ENCODE measurements around the gene DUSP11. TPM values are rescaled to one million over a fixed set of nuclear protein-coding genes. Genes with fewer than 3 reads are reported as not detected.
"Not testable (repeated sequence)": the region's sequence is repeated elsewhere in the genome, so short reads cannot be mapped to it uniquely, and the experiment has no call there.

DUSP11 gene
- total RNA-seq, 1 donor from 2014 or later, result 30.5 TPM

DNA sequence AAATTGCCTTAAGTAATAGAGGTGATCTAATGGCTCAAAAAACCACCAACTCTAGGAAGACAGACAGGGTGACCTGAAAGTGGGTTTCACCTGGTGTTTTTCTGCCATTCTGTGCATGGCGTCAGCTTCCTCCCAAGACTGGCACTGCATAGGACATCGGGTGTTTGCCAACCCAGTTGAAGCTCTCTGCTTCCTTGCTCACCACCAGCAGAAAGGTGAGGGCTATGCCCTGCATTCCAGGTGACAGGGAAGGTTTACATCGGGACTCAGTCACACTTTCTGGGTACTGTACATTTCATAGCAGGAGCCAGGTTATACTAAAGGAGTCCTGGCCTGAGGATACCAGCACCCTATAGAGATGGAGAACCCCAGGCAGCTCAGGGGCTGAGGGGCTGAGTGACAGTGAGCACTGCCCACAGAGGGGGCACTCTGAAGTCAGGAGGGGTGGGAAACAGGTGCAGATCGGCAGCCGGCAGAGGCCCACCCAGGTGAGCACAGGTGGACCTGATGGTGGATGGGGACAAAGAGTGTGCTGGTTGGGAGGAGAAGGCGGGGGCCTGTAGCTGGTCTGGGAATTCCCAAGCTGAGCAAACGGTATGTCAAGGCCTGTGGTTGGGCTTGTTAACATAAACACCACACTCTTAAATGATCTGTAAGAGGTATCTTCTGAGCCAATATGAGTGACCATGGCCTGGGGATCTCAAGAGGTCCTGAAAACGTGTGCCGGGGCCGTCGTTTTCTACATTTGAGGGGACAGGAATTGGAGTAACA, 60.9 kb downstream of the DUSP11 start:
- ChIA-PET POLR2A (no interaction called here), CTCF (no interaction called here)
- H3K4me3 Mint-ChIP-seq, result no peak overlapping the region
- ATAC-seq (ENCODE audit: low read depth) (no peak), DNase-seq (no peak)
- H3K4me1 Mint-ChIP-seq, result no peaks in the 10 kb centered on the region
- peaks cover 12% of the 10 kb centered on the region for H3K27me3 Mint-ChIP-seq
- H3K36me3 Mint-ChIP-seq (ENCODE audit: low read depth), result no peaks in the 10 kb centered on the region
- H3K9me3 Mint-ChIP-seq, result peaks cover 3% of the 10 kb centered on the region
- H3K27ac Mint-ChIP-seq, result no peak overlapping the region
- TF ChIP-seq, protein P1, sequence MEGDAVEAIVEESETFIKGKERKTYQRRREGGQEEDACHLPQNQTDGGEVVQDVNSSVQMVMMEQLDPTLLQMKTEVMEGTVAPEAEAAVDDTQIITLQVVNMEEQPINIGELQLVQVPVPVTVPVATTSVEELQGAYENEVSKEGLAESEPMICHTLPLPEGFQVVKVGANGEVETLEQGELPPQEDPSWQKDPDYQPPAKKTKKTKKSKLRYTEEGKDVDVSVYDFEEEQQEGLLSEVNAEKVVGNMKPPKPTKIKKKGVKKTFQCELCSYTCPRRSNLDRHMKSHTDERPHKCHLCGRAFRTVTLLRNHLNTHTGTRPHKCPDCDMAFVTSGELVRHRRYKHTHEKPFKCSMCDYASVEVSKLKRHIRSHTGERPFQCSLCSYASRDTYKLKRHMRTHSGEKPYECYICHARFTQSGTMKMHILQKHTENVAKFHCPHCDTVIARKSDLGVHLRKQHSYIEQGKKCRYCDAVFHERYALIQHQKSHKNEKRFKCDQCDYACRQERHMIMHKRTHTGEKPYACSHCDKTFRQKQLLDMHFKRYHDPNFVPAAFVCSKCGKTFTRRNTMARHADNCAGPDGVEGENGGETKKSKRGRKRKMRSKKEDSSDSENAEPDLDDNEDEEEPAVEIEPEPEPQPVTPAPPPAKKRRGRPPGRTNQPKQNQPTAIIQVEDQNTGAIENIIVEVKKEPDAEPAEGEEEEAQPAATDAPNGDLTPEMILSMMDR (IDR thresholded peaks at IDR 0.05), result no peak
- intact Hi-C loops (cut with micrococcal nuclease), result no loop called here

DNA sequence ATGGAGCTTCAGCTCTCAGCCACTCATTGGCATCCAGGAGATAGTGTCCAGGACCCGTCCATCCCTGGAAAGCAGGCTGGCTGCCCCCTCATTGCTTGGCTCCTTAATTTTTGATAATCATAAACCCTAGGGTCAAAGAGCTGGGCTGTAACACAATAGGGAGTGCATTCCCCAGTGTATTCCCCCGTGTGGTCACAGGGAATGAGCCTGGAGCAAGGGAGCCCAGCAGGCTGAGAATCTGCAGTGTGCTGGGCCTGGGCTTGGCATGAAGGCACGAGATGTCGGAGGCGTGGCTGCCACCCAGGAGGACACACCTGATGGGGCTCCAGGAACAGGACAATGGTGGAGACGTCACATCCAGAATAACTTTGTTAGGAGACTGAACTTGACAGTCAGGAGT, 61.5 kb downstream of the DUSP11 start:
- H3K27me3 Mint-ChIP-seq, result peaks cover 17% of the 10 kb centered on the region
- no peaks in the 10 kb centered on the region for H3K4me1 Mint-ChIP-seq
- intact Hi-C loops (cut with micrococcal nuclease), result no loop called here
- peaks cover 4% of the 10 kb centered on the region for H3K36me3 Mint-ChIP-seq (ENCODE audit: low read depth)
- H3K4me3 Mint-ChIP-seq, result no peak overlapping the region
- ChIA-PET CTCF (no interaction called here), POLR2A (no interaction called here)
- ATAC-seq (ENCODE audit: low read depth) (no peak), DNase-seq (no peak)
- no peak overlapping the region for H3K27ac Mint-ChIP-seq
- H3K9me3 Mint-ChIP-seq, result peaks cover 8% of the 10 kb centered on the region
- TF ChIP-seq, protein P1 (IDR thresholded peaks at IDR 0.05), result no peak

GRCh38 chr2:73717695-73718094, 62.2 kb downstream of the DUSP11 start:
- H3K27ac Mint-ChIP-seq; CTCF ChIA-PET; DNase-seq; ATAC-seq (ENCODE audit: low read depth); H3K36me3 Mint-ChIP-seq (ENCODE audit: low read depth); H3K4me3 Mint-ChIP-seq; H3K9me3 Mint-ChIP-seq; H3K4me1 Mint-ChIP-seq; POLR2A ChIA-PET; intact Hi-C loops (cut with micrococcal nuclease): not testable (repeated sequence)
- H3K27me3 Mint-ChIP-seq, result peaks cover 17% of the 10 kb centered on the region

- H3K36me3 Mint-ChIP-seq (ENCODE audit: low read depth), result peaks cover 4% of the 10 kb centered on the region
- TF ChIP-seq, protein P1 (IDR thresholded peaks at IDR 0.05), result no peak
- H3K4me1 Mint-ChIP-seq, result no peaks in the 10 kb centered on the region
- peaks cover 8% of the 10 kb centered on the region for H3K9me3 Mint-ChIP-seq
- ChIA-PET CTCF (no interaction called here), POLR2A (no interaction called here)
- no peak for ATAC-seq (ENCODE audit: low read depth)
- no peak for DNase-seq
- H3K4me3 Mint-ChIP-seq, result no peak overlapping the region
- H3K27ac Mint-ChIP-seq, result no peak overlapping the region
- intact Hi-C loops (cut with micrococcal nuclease), result no loop called here
- peaks cover 17% of the 10 kb centered on the region for H3K27me3 Mint-ChIP-seq
Observed at GRCh38 chr2:73717251-73717606, 62.7 kb downstream of the DUSP11 start.

DNA sequence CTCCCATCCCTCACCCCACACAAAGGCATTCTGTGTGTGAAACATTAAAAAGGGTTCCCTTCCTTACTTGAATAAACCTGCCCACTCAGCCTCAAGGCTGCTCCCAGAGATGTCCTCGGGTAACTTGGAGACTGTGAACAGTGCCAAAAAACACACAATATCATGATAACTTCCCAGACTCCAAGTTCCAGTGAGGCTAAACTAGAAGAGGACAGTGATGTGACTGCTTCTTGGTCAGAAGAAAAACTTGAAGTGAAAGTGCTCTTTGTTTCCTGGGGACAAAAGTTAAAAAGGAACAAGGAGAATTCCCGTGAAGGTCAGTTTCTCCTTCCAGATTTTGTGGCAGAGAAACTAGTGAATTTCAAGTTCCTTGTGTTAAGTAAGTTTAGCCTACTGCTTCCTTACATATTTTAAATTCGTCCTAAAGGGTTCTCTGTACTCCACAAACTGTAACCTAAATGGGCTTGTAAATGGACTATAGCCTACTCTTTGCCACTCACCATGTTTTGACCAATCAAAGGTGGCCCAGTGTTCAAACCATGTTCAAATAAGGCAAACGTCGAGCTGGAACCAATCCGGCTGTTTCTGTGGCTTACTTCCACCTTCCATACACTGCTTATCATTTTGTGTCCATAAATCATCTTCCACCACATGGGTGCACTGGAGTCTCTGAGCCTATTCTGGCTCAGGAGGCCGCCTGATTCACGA, 63.2 kb downstream of the DUSP11 start:
- DNase-seq (no peak), ATAC-seq (ENCODE audit: low read depth) (no peak)
- Mint-ChIP-seq H3K9me3 (peaks cover 8% of the 10 kb centered on the region), H3K4me1 (no peaks in the 10 kb centered on the region), H3K4me3 (no peak overlapping the region), H3K27ac (no peak overlapping the region), H3K27me3 (peaks cover 17% of the 10 kb centered on the region), H3K36me3 (ENCODE audit: low read depth) (peaks cover 4% of the 10 kb centered on the region)
- ChIA-PET CTCF (no interaction called here), POLR2A (no interaction called here)
- TF ChIP-seq, protein P1 (IDR thresholded peaks at IDR 0.05), result no peak
- intact Hi-C loops (cut with micrococcal nuclease), result no loop called here

All from activated B cell treated with CpG ODN at 0.5 μM for 24 hours (primary cell).